Activated naive CD8-positive, alpha-beta T cell treated with anti-CD3 and anti-CD28 coated beads, Interleukin-2, amount 50 U/mL, for 24 hours (primary cell): Measurements from ENCODE around the gene WASF2.
"Not testable (repeated sequence)": the region's sequence is repeated elsewhere in the genome, so short reads cannot be mapped to it uniquely, and the experiment has no call there.

Source experiments
- ATAC-seq: fragments of 150-1000 bp; cut with Tn5 transposase; one replicate; pipeline ENCODE4 v1.10.0; 2021
- DNase-seq: peaks from one replicate; pipeline ENCODE4 v3.0.0; 2021
- H3K27ac Mint-ChIP-seq: one replicate; pipeline ENCODE4 v1.8.0; 2021; ENCODE audit warnings: mild to moderate bottlenecking, mixed read lengths
- H3K27me3 Mint-ChIP-seq: one replicate; pipeline ENCODE4 v1.8.0; 2021; ENCODE audit warnings: mixed read lengths
- H3K36me3 Mint-ChIP-seq: one replicate; pipeline ENCODE4 v1.8.0; 2021; ENCODE audit warnings: low read depth, mixed read lengths
- H3K4me1 Mint-ChIP-seq: one replicate; pipeline ENCODE4 v1.8.0; 2021; ENCODE audit warnings: mixed read lengths
- H3K4me3 Mint-ChIP-seq: one replicate; pipeline ENCODE4 v1.8.0; 2021; ENCODE audit warnings: mild to moderate bottlenecking, moderate library complexity, mixed read lengths
- H3K9me3 Mint-ChIP-seq: one replicate; pipeline ENCODE4 v1.8.0; 2021; ENCODE audit warnings: mixed read lengths

The WASF2 gene

DNA sequence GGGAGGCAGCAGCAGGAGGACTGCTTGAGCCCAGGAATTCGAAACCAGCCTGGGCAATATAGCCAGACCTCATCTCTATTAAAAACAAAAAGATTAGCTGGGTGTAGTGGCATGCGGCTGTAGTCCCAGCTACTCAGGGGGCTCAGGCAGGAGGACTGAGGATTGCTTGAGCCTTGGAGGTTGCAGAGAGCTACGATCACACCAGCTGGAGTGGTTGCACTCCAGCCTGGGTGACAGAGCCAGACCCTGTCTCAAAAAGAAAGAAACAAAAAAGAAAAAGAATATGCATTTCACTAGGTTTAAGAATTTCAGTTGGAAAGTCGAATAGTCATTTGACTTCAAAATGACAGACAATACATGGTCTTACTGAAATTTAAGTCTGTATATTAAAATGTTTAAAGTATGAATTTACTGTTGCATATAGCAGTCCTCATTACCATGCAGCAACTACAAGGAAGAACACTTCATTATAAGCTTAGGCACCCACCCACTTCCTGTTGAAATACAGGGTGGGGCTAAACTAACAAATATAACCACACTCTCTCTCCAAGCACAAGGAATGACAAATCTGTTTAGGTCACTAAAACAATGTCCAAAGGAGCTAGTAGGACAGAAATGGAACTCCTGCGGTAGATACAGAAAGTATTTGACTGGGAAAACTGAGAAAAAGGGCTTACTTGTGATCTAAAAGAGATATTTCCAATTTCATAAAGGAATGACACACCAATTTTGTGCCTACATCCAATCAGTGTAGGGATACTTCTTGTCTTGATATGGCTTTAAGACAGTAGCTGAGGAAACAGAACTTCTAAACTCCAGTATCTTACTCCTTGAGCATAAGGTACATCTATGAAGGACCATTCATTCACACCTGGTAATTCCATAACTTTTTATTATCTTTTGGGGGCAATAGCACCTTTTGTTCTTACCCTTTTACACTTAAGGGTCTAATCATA, 53.5 kb downstream of the WASF2 start:
- ATAC-seq, result peak; percentile 53

DNA sequence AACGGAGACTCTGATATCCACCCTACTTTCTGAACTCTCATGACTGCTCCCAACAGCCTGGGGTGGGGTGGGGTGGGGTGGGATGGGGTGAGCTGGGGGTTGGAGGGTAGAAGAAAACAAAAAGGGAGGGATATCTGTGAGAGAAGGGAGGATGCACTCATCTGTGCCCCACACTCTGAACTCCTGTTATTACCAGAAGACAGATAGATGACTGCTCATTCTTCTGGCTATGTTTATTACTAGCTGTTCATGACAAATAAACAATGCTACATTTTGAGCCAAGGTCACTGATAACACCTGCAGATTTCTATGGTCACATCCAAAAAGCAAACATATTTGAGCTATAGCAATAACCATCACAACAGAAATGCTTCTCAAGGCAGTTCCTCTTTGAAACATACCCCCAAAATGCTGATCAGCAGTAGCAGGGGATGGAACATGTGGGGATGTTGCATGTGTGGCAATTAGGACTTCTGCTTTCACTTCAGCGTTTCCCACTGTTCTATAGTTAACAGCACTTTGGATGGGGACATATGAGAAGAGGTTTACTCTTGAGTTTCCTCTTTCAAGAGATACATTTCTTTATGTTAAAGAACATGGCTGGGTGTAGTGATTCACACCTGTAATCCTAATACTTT, 54.3 kb downstream of the WASF2 start:
- H3K27me3 Mint-ChIP-seq, result no peaks in the 10 kb centered on the region
- H3K9me3 Mint-ChIP-seq, result no peaks in the 10 kb centered on the region
- peak overlapping the region; percentile 76 for H3K27ac Mint-ChIP-seq
- peak; percentile 35 for ATAC-seq
- DNase-seq, result no peak
- peaks cover 81% of the 10 kb centered on the region for H3K4me1 Mint-ChIP-seq
- H3K36me3 Mint-ChIP-seq, result peaks cover 8% of the 10 kb centered on the region
- no peak overlapping the region for H3K4me3 Mint-ChIP-seq

More for the DNA sequence above, 53.5 kb downstream of the WASF2 start:
- no peaks in the 10 kb centered on the region for H3K27me3 Mint-ChIP-seq
- H3K4me3 Mint-ChIP-seq, result no peak overlapping the region
- DNase-seq, result no peak
- no peaks in the 10 kb centered on the region for H3K9me3 Mint-ChIP-seq
- peak overlapping the region; percentile 76 for H3K27ac Mint-ChIP-seq
- peaks cover 73% of the 10 kb centered on the region for H3K4me1 Mint-ChIP-seq
- H3K36me3 Mint-ChIP-seq, result peaks cover 8% of the 10 kb centered on the region

DNA sequence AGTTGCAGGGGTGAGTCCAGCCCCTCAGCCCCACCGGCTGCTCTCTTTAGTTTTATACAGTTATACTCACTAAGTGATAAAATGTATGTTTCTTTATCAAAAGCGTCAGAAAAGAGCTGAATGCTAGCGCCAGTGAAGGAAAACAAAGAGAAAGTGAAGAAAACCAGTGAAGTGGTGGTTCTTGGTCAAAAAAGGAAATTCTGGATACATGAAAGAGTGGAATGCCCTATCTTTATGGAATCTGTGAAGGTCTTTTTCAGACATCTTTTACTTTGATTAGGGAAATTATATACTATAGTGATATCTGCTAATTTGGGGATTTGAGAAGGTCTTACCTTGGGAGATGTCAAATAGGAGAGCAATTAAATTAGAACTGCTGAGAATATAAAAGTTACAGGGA, 56.3 kb downstream of the WASF2 start:
- Mint-ChIP-seq H3K9me3 (no peaks in the 10 kb centered on the region), H3K27me3 (no peaks in the 10 kb centered on the region), H3K4me1 (peaks cover 88% of the 10 kb centered on the region), H3K4me3 (no peak overlapping the region), H3K27ac (peak overlapping the region; percentile 11), H3K36me3 (peaks cover 5% of the 10 kb centered on the region)
- DNase-seq, result no peak
- no peak for ATAC-seq

DNA sequence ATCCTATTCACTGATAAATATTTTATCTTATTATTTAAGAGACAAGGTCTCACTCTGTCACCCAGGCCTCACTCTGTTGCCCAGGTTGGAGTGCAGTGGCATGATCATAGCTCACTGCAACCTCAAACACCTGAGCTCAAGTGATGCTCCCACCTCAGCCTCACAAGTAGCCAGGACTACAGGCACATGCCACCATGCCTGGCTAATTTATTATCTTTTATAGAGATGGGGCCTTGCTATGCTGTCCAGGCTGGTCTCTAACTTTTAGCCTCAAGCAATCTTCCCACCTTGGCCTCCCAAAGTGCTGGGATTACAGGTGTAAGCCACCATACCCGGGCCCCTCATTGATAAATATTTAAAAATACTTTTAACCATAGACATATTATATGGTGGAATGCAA, 57.2 kb downstream of the WASF2 start:
- not testable (repeated sequence) for H3K27me3 Mint-ChIP-seq, H3K27ac Mint-ChIP-seq, ATAC-seq, H3K36me3 Mint-ChIP-seq, H3K9me3 Mint-ChIP-seq, DNase-seq, H3K4me3 Mint-ChIP-seq
- peaks cover 88% of the 10 kb centered on the region for H3K4me1 Mint-ChIP-seq

DNA sequence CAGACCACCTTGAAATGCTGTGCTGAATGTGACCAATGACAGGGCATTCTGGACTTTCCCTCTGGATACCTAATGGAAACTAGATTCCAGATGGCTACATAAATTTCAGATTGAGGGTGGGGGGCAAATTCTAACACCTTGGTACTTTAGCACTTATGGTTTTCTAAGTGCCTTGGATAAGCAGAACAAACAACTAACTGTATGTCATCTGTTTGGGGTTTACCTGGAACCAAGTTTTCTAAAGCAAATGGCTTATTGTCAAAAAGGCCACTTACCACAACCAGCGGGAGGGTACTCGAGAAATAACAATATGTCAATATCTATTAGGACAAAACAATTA, 58.4 kb downstream of the WASF2 start:
- ATAC-seq, result no peak
- Mint-ChIP-seq H3K27ac (peak overlapping the region; percentile 57), H3K27me3 (no peaks in the 10 kb centered on the region), H3K4me3 (no peak overlapping the region), H3K4me1 (peaks cover 87% of the 10 kb centered on the region), H3K9me3 (no peaks in the 10 kb centered on the region), H3K36me3 (peaks cover 15% of the 10 kb centered on the region)
- no peak for DNase-seq

DNA sequence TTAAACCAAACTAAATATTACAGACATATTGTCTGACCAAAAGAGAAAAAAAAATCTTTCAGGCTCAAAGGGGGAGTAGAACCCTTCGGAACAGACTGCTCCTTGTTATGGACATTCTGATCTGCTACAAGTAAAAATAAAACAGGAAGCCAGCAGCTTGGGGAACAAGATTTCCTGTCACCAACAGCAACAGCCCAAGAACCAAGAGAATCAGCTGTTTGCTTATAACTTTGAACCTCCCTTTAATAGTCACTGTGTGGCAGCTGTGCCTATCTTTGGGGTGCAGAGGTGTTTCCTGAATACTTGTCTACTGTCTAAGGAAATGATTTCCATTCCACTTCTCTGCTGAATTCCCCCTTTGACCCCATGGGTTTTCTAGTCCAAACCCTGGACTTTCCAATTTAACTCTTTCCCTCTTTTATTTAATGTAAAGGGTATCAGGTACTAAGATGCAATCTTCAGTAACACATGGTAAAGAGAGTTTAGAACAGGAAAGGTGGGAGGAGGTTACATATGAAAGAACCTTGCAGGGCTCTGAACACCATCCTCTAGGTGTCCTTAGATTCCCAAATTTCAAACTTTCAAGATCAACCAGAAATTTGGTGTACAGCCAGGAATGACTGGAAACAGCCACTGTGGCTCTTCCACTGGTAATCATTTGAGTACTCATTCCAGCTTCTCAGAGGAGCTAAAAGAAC, 58.9 kb downstream of the WASF2 start:
- H3K9me3 Mint-ChIP-seq, result no peaks in the 10 kb centered on the region
- H3K36me3 Mint-ChIP-seq, result peaks cover 17% of the 10 kb centered on the region
- H3K27me3 Mint-ChIP-seq, result no peaks in the 10 kb centered on the region
- no peak overlapping the region for H3K4me3 Mint-ChIP-seq
- DNase-seq (no peak), ATAC-seq (no peak)
- peak overlapping the region; percentile 57 for H3K27ac Mint-ChIP-seq
- peaks cover 84% of the 10 kb centered on the region for H3K4me1 Mint-ChIP-seq

DNA sequence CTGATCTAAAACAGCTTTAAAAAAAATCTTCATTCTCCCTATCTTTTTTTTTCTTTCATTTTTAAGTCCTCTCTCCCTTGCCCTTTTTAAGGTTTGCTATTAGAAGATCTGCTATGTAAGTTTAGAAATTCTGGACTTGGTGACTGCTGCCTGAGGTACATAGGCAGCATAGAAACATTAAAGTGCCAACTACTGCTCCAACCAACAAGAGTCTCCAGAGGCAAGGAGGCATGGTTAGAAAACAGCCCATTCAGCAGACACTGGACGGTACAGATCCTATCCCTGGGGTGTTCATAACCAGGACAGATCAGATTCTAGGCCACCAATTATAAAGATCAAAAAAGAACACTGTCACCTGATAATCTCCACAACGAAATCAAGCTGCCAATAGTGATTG, 60.9 kb downstream of the WASF2 start:
- Mint-ChIP-seq H3K9me3 (no peaks in the 10 kb centered on the region), H3K27ac (peak overlapping the region; percentile 89), H3K4me1 (peaks cover 74% of the 10 kb centered on the region), H3K36me3 (peaks cover 21% of the 10 kb centered on the region), H3K4me3 (peak overlapping the region; percentile 79), H3K27me3 (no peaks in the 10 kb centered on the region)
- DNase-seq (no peak), ATAC-seq (peak; percentile 20)

DNA sequence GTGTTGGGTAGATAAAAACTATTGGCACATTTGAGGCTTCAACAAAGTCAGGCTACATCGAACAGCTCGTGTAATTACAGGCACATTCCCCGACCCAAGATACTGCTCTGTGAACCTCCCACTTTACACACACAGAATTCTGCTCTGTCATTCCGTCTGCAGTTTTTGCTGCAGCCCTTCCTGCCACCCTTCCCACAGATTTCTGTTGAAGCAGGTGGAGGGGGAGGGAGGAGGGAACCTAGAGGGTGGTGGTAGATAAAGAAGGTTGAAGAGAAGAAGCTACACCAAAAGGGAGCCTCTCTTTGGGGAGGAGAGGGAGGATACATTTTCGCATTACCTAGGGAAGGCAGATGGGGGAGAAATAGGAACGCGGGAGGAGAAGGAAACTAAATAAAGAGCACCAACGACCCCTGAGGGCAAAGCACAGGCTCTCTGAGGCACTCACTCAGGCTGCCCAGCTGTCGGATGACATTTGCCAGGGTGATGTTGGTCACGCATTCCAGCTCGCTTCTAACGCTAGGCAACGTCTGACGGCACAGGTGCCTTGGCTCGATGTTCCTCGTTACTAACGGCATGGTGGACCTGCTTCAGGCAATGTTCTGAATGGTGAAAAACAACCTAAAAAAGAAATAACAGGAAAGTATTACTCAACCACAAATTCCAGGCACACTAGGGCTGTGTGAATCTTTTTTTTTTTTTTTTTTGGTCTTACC, 61.5 kb downstream of the WASF2 start:
- Mint-ChIP-seq H3K4me3 (peak overlapping the region; percentile 79), H3K36me3 (peaks cover 21% of the 10 kb centered on the region), H3K4me1 (peaks cover 74% of the 10 kb centered on the region), H3K27me3 (no peaks in the 10 kb centered on the region), H3K9me3 (no peaks in the 10 kb centered on the region), H3K27ac (peak overlapping the region; percentile 89)
- no peak for DNase-seq
- ATAC-seq, result peak; percentile 85

DNA sequence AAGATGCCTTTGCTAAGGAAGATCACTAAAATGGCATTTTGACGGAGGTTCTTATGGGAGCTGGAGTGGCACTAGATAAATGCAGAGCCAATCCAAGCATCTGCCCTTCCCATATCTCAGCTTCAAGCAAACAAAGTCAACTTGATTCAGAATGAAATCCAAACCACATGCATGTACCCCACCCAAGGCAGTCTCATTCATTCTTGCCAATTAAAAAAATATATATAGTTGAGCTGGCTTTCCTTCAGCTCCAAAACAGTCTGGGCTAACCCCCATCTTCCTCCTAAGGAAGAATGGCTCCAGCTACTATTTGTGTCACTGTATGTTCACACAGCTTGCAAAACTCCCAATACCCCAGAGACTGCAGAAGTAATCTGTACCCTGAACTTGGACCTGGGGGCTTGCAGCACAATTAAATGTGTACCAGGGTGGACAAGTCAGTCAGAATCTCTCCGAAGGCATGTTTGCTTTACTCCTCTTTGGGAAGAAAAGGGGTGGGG, 62.1 kb downstream of the WASF2 start:
- no peak for ATAC-seq
- H3K27me3 Mint-ChIP-seq, result no peaks in the 10 kb centered on the region
- no peaks in the 10 kb centered on the region for H3K9me3 Mint-ChIP-seq
- no peak for DNase-seq
- peaks cover 21% of the 10 kb centered on the region for H3K36me3 Mint-ChIP-seq
- peak overlapping the region; percentile 89 for H3K27ac Mint-ChIP-seq
- peak overlapping the region; percentile 79 for H3K4me3 Mint-ChIP-seq
- peaks cover 72% of the 10 kb centered on the region for H3K4me1 Mint-ChIP-seq

DNA sequence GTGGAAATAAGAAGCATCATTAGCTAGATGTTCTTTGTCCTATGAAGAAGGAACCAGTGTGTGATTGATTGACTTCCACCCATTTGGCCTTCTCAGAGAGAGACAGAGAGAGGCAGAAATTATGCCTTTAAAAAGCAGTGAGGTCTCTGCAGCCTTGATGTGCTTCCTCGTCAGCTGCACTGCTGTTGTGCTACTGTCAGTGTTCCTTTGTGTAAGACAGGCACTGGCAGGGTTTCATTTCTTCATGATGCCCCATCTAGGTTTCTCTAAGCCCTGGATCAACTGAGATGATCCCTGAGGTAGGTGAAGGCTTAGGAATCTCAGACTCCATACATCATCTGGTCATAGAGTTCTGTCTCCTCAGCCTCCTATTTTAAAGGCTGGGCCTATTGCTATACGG, 62.6 kb downstream of the WASF2 start:
- Mint-ChIP-seq H3K4me1 (peaks cover 77% of the 10 kb centered on the region), H3K4me3 (no peak overlapping the region), H3K9me3 (no peaks in the 10 kb centered on the region), H3K27ac (peak overlapping the region; percentile 89), H3K36me3 (peaks cover 24% of the 10 kb centered on the region), H3K27me3 (no peaks in the 10 kb centered on the region)
- no peak for DNase-seq
- ATAC-seq, result no peak

DNA sequence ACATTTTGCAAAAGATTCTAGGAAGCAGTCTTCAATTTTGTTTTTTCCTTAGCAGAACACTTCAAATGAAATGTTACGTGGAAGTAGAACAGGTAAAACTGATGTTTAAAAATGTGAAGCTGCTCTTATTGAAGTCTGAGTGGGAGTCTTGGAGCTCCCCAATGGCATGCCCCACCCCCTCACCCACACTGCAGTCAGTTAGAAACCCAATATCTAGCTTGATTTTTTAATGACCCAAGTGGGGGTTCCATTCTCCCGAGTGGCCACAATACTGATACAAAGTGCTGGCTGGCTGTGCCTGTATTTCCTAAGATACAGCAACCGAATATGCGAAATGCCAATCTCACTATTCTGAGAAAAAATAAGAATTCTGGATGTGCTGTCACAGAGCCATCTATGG, 66.3 kb downstream of the WASF2 start:
- Mint-ChIP-seq H3K4me3 (no peak overlapping the region), H3K4me1 (peaks cover 67% of the 10 kb centered on the region), H3K27ac (no peak overlapping the region), H3K36me3 (peaks cover 28% of the 10 kb centered on the region), H3K9me3 (no peaks in the 10 kb centered on the region), H3K27me3 (no peaks in the 10 kb centered on the region)
- no peak for ATAC-seq
- DNase-seq, result no peak

DNA sequence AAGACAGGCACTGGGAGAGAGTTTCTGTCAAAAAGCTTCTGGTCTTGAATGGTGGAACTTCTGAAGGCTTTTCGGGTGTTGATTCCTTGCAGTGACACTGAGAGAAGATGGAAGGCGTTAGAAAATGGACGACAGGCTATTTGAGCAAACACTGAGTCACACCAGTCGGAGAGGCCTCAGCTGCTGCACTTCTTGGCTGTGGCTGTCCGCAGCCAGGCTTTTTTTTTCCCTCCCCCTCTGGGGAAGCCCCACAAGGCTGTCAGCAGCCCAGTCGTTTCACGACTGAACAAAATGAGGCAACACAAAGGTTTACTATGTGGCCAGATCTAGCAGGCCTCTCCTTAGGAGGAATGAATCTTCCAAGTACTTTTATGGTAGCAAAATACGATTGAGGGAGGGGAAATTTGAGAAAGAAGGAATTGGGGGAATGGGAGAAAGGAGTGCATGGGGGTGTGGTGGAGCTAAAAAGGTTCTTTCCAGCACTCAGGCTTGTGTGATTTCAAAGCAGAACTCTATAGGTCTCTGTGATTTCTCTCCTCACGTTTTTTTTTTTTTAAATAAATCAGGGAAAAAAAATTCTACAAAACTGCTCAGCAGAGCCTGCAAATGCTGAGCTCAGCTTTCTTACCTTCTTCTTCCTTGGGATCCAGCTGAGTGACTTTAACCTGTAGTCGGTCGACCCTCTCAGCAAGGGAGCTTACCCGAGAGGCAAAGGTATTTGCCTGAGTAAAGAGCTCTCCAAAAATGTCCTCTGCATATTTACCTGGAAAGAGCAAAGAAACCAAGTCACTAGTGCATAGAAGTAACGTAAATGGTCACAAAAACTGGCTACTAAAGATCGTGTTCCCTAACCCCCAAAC, 71.4 kb downstream of the WASF2 start:
- peak overlapping the region; percentile 47 for H3K4me3 Mint-ChIP-seq
- ATAC-seq (peak; percentile 96), DNase-seq (peak; percentile 60)
- H3K27ac Mint-ChIP-seq, result peak overlapping the region; percentile 74
- peaks cover 41% of the 10 kb centered on the region for H3K36me3 Mint-ChIP-seq
- H3K9me3 Mint-ChIP-seq, result no peaks in the 10 kb centered on the region
- peaks cover 61% of the 10 kb centered on the region for H3K4me1 Mint-ChIP-seq
- no peaks in the 10 kb centered on the region for H3K27me3 Mint-ChIP-seq

DNA sequence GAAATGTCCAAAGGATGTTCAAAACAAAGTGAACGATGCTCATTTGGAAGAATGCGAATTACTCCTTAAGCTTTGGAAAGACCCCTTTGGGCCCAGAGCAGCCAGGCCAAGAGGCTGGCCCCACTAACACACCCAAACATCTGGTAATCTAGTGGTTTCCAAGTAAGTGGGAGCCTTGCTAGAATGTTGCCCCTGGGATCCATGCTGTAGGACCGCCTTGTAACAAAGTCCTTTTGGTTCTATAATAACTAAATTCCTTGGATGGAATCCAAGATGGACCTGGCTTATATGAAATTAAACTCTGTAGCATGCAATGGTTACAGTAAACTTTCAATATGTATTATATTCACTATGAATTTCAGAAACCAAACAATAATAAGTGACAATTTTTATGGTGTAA, 72.3 kb downstream of the WASF2 start:
- Mint-ChIP-seq H3K36me3 (peaks cover 48% of the 10 kb centered on the region), H3K4me3 (no peak overlapping the region), H3K4me1 (peaks cover 56% of the 10 kb centered on the region), H3K9me3 (no peaks in the 10 kb centered on the region), H3K27ac (peak overlapping the region; percentile 74), H3K27me3 (no peaks in the 10 kb centered on the region)
- DNase-seq (no peak), ATAC-seq (no peak)
